Progenitor cell of endocrine pancreas (in vitro differentiated cells): Measurements from ENCODE around the gene NFAT5. TPM values are rescaled to one million over a fixed set of nuclear protein-coding genes. Genes with fewer than 3 reads are reported as not detected.

Source experiments
- DNase-seq: peaks from one replicate; pipeline ENCODE4 v3.0.0; 2021; ENCODE audit warnings: low spot score; ENCODE audit not compliant: unreplicated experiment
- H3K27ac Mint-ChIP-seq: 2 replicates; pipeline ENCODE4 v1.8.0; 2021; ENCODE audit warnings: mild to moderate bottlenecking, moderate library complexity, mixed read lengths
- H3K27me3 Mint-ChIP-seq: 2 replicates; pipeline ENCODE4 v1.8.0; 2021; ENCODE audit warnings: mixed read lengths
- H3K36me3 Mint-ChIP-seq: 2 replicates; pipeline ENCODE4 v1.8.0; 2022; ENCODE audit warnings: mixed read lengths; ENCODE audit not compliant: insufficient read depth
- H3K4me1 Mint-ChIP-seq: 2 replicates; pipeline ENCODE4 v1.8.0; 2021; ENCODE audit warnings: low read depth, mixed read lengths
- H3K4me3 Mint-ChIP-seq: 2 replicates; pipeline ENCODE4 v1.8.0; 2021; ENCODE audit warnings: low read depth, mild to moderate bottlenecking, moderate library complexity, mixed read lengths
- H3K9me3 Mint-ChIP-seq: 2 replicates; pipeline ENCODE4 v1.8.0; 2021; ENCODE audit warnings: low read depth, mixed read lengths
- CTCF ChIP-seq: fragments of 200-600 bp; sonication (generic); IDR thresholded peaks from one replicate; pipeline ENCODE4 v1.5.0; 2021; ENCODE audit warnings: antibody characterized with exemption, mild to moderate bottlenecking; ENCODE audit not compliant: unreplicated experiment
- total RNA-seq: library from RNA; stranded (reverse); gene quantifications from 2 replicates; pipeline ENCODE4 v1.2.1, GENCODE V29; 2021

Gene NFAT5
- total RNA-seq, 1 donor from 2014 or later = 41.2 TPM

DNA sequence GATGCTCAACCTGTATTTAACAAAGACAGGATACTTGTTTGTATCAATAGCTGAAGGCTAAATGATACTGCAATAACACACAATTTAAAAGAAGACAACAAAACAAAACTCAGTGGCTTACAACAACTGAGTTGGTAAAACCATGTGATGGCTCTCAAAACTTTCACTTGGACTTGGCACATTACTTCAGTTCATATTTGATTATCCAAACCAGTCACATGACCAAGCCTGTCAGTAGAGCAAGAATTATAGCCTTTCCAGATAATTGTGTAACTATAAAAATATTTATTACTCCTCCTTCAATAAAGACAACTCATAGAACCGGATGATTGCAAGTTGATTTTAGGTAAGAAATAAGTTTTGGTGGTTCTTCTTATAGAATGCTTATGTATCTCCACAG lies 103.8 kb downstream of the NFAT5 start:
- TF ChIP-seq CTCF = no peak
- Mint-ChIP-seq H3K9me3 (no peaks in the 10 kb centered on the region), H3K4me3 (no peak overlapping the region), H3K27me3 (no peaks in the 10 kb centered on the region), H3K36me3 (peaks cover 22% of the 10 kb centered on the region), H3K27ac (no peak overlapping the region), H3K4me1 (peaks cover 14% of the 10 kb centered on the region)
- no peak for DNase-seq

GRCh38 chr16:69672315-69672997 lies 106.7 kb downstream of the NFAT5 start:
- TF ChIP-seq CTCF = no peak
- Mint-ChIP-seq H3K4me3 (no peak overlapping the region), H3K36me3 (peaks cover 26% of the 10 kb centered on the region), H3K4me1 (peaks cover 19% of the 10 kb centered on the region), H3K27ac (no peak overlapping the region), H3K27me3 (no peaks in the 10 kb centered on the region), H3K9me3 (no peaks in the 10 kb centered on the region)
- no peak for DNase-seq

DNA sequence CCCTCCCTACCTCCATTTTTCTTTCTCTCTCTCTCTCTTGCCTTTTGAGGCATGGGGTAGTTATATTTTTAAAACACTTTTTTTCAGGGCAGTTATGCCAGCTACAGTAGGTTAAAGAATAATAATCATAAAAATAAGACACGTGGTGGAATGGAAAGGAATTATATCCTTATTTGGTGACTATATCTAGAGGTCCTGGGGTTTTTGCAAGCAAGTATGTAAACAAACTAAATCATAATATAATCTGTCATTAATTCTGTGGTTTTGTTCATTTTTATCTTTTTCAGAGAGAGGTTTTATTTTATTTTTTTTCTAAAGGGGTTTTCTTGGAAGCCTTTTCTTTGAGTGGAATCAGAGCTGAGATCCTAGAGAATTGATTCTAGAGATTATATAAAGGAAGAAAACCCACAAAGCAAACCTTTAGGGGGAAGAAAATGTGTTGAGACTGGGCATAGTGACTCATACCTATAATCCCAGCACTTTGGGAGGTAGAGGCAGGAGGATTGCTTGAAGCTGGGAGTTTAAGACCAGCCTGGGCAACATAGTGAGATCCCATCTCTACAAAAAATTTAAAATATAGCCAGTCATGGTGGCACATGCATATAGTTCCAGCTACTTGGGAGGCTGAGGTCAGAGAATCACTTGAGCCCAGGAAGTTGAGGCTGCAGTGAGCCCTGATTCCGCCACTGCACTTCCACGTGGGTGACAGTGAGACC lies 107.4 kb downstream of the NFAT5 start:
- H3K4me1 Mint-ChIP-seq = peaks cover 17% of the 10 kb centered on the region
- H3K9me3 Mint-ChIP-seq = no peaks in the 10 kb centered on the region
- no peak overlapping the region for H3K4me3 Mint-ChIP-seq
- TF ChIP-seq CTCF = no peak
- no peak overlapping the region for H3K27ac Mint-ChIP-seq
- no peak for DNase-seq
- H3K27me3 Mint-ChIP-seq = no peaks in the 10 kb centered on the region
- peaks cover 23% of the 10 kb centered on the region for H3K36me3 Mint-ChIP-seq

GRCh38 chr16:69680358-69680757 lies 114.6 kb downstream of the NFAT5 start:
- Mint-ChIP-seq H3K36me3 (peaks cover 16% of the 10 kb centered on the region), H3K27me3 (no peaks in the 10 kb centered on the region), H3K9me3 (no peaks in the 10 kb centered on the region), H3K4me3 (no peak overlapping the region), H3K4me1 (peaks cover under 1% of the 10 kb centered on the region), H3K27ac (no peak overlapping the region)
- no peak for TF ChIP-seq CTCF
- no peak for DNase-seq

DNA sequence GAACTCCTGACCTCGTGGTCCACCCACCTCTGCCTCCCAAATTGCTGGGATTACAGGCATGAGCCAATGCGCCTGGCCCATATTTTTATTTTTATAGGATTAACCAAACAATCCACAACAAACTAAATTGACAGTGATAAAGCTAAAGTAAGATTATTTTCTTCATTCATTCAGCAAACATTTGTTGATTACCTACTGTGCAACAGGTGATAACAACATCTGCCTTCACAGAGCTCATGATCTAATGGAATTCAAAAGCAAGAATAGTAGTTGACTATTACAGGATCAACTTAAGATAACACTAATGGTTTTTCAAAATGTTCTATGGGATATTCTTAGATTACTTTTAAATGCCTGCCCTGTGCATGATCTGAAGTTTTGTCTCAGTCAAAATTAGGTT lies 122.8 kb downstream of the NFAT5 start:
- H3K36me3 Mint-ChIP-seq = peaks cover 32% of the 10 kb centered on the region
- no peak for TF ChIP-seq CTCF
- no peak overlapping the region for H3K4me3 Mint-ChIP-seq
- no peaks in the 10 kb centered on the region for H3K27me3 Mint-ChIP-seq
- no peaks in the 10 kb centered on the region for H3K9me3 Mint-ChIP-seq
- no peak overlapping the region for H3K27ac Mint-ChIP-seq
- H3K4me1 Mint-ChIP-seq = no peaks in the 10 kb centered on the region
- no peak for DNase-seq
